A549 (cell line): Measurements from ENCODE around the gene ZP2.

Experiments used
- CTCF ChIP-seq: fragments of >200 bp; sonication (Bioruptor Twin); formaldehyde crosslinking; IDR thresholded peaks from 3 replicates; pipeline ENCODE4 v1.5.1; 2016
- KDM5A ChIP-seq: fragments of 200-600 bp; sonication (generic); IDR thresholded peaks from 2 replicates; pipeline ENCODE4 v1.6.1; 2016; ENCODE audit warnings: antibody characterized with exemption, mild to moderate bottlenecking

- TF ChIP-seq KDM5A (no peak), CTCF (no peak)
Measured at GRCh38 chr16:21233521-21234150, 22.3 kb upstream of the ZP2 start, which contains the start of gene ANKS4B.
